OCI-LY7 (cell line): ENCODE measurements around the gene TMEM119. TPM values are rescaled to one million over a fixed set of nuclear protein-coding genes. Genes with fewer than 3 reads are reported as not detected.

Experiments
- BruUV-seq: library from RNA; stranded (reverse); fragments of 400-500 nt; replicated peaks from 2 replicates; lab custom pipeline; 2021; lab: Mats Ljungman, UMichigan
- CTCF ChIA-PET: fragments of 300-600 bp; sonication (Branson Sonifier 250); formaldehyde crosslinking; loops from one replicate; lab custom pipeline; 2022; ENCODE audit warnings: antibody characterized with exemption; ENCODE audit not compliant: unreplicated experiment; lab: Charles Lee
- POLR2A ChIA-PET: fragments of 300-600 bp; sonication (Branson Sonifier 250); formaldehyde crosslinking; loops from one replicate; lab custom pipeline; 2022; ENCODE audit warnings: antibody characterized with exemption; lab: Charles Lee
- DNase-seq: peaks from one replicate; pipeline ENCODE4 v3.0.0-alpha.2; 2015; ENCODE audit warnings: low spot score
- H2AFZ ChIP-seq: fragments of 200-600 bp; sonication (generic), shearing (Covaris generic); 2 replicates; pipeline ENCODE4 v1.6.1; 2014; ENCODE audit warnings: mild to moderate bottlenecking, antibody characterized with exemption, low read length, moderate library complexity
- H3K27ac ChIP-seq: fragments of 200-600 bp; sonication (generic); 2 replicates; pipeline ENCODE4 v1.5.1; 2014; ENCODE audit warnings: mixed run types, low read depth, mild to moderate bottlenecking, moderate library complexity, low read length, inconsistent platforms; ENCODE audit not compliant: poor library complexity, severe bottlenecking
- H3K36me3 ChIP-seq: fragments of 200-600 bp; sonication (generic); 2 replicates; pipeline ENCODE4 v1.6.1; 2014; ENCODE audit warnings: mild to moderate bottlenecking, antibody characterized with exemption, low read length, moderate library complexity, mixed read lengths; ENCODE audit not compliant: insufficient read depth
- H3K4me1 ChIP-seq: fragments of 200-600 bp; sonication (generic); 2 replicates; pipeline ENCODE4 v1.5.1; 2014; ENCODE audit warnings: mild to moderate bottlenecking, low read length; ENCODE audit not compliant: insufficient read depth, poor library complexity, severe bottlenecking
- H3K4me2 ChIP-seq: fragments of 200-600 bp; sonication (generic); 2 replicates; pipeline ENCODE4 v1.6.1; 2014; ENCODE audit warnings: mild to moderate bottlenecking, low read length
- H3K4me3 ChIP-seq: fragments of 200-600 bp; sonication (generic); 2 replicates; pipeline ENCODE4 v1.5.1; 2014; ENCODE audit warnings: mild to moderate bottlenecking, low read depth, low read length; ENCODE audit not compliant: poor library complexity, severe bottlenecking
- H3K79me2 ChIP-seq: fragments of 200-600 bp; sonication (generic); 2 replicates; pipeline ENCODE4 v1.6.1; 2016; ENCODE audit warnings: low read depth, mild to moderate bottlenecking, low read length, moderate library complexity, mixed read lengths; ENCODE audit not compliant: insufficient read depth
- H3K9me2 ChIP-seq: fragments of 200-600 bp; sonication (generic); 2 replicates; pipeline ENCODE4 v1.6.1; 2016; ENCODE audit warnings: mild to moderate bottlenecking, low read length, mixed read lengths; ENCODE audit not compliant: insufficient read depth
- H3K9me3 ChIP-seq: fragments of 200-600 bp; sonication (generic); 2 replicates; pipeline ENCODE4 v1.6.1; 2014; ENCODE audit warnings: mild to moderate bottlenecking, mixed run types, low read length, mixed read lengths
- H4K20me1 ChIP-seq: fragments of 200-600 bp; sonication (generic); 2 replicates; pipeline ENCODE4 v1.6.1; 2014; ENCODE audit warnings: mild to moderate bottlenecking, antibody characterized with exemption, low read length, moderate library complexity, mixed read lengths; ENCODE audit not compliant: insufficient read depth
- CTCF ChIP-seq: fragments of 200-600 bp; sonication (generic); conservative IDR thresholded peaks from 2 replicates; pipeline ENCODE4 v1.5.1; 2014; ENCODE audit warnings: mild to moderate bottlenecking, antibody characterized with exemption, low read length, moderate library complexity, mixed read lengths
- EZH2phosphoT487 ChIP-seq: fragments of 200-600 bp; sonication (generic); IDR thresholded peaks from 2 replicates; pipeline ENCODE4 v1.6.1; 2018; ENCODE audit warnings: low read depth, borderline replicate concordance, mild to moderate bottlenecking, mixed run types, antibody characterized with exemption, low read length, moderate library complexity, mixed read lengths
- intact Hi-C: fragments of 100-400 bp; cut with micrococcal nuclease; formaldehyde crosslinking; loops from one replicate; pipeline ENCODE4 v1.10.0; 2022; ENCODE audit not compliant: unreplicated experiment
- total RNA-seq, 2 experiments: library from RNA; depleted of rRNA in 1 of 2; stranded (reverse); fragments of >200 nt in 1 of 2; shearing (Covaris generic) in 1 of 2; gene quantifications; 2 replicates each; pipeline ENCODE4 v1.2.3, GENCODE V29; 2014 to 2022

TMEM119 gene
- total RNA-seq, 2 experiments from 2014 or later: not detected

GRCh38 chr12:108642269-108642870 lies 44.5 kb upstream of the TMEM119 start:
- Histone ChIP-seq H3K79me2 (peaks cover 37% of the 10 kb centered on the region; the same call in 1 of the 2 replicates), H3K9me3 (0 out of 2 replicates have a peak, but pooled peaks cover 4% of the 10 kb centered on the region), H3K4me3 (peak overlapping the region; percentile 41)

GRCh38 chr12:108641446-108642268 lies 43.8 kb upstream of the TMEM119 start:
- BruUV-seq: no TSS peak
- TF ChIP-seq EZH2phosphoT487 (no peak), CTCF (no peak)
- Histone ChIP-seq H3K36me3 (peaks cover 53% of the 10 kb centered on the region), H3K9me2 (no peaks in the 10 kb centered on the region), H3K4me2 (peak overlapping the region; percentile 72), H3K4me3 (peak overlapping the region; percentile 41), H3K9me3 (0 out of 2 replicates have a peak, but pooled peaks cover 4% of the 10 kb centered on the region), H2AFZ (no peak overlapping the region), H3K79me2 (peaks cover 43% of the 10 kb centered on the region; the same call in 1 of the 2 replicates), H3K4me1 (peaks cover 99% of the 10 kb centered on the region), H3K27ac (peak overlapping the region; percentile 99), H4K20me1 (no peaks in the 10 kb centered on the region)
- DNase-seq: peak; percentile 78
- CTCF ChIA-PET: interaction anchor here (0.9 to 1.9 kb wide), 2 partner anchors 25 to 69 kb away, joined by 3 to 5 read pairs; no protein-coding TSS in a partner anchor
- intact Hi-C loops: loop anchor here (1.0 kb wide), 2 partner anchors 8 to 23 kb away; partner anchors contain the start of gene SELPLG
- POLR2A ChIA-PET: interaction anchor here (0.6 to 17.7 kb wide), 9 partner anchors 9 to 76 kb away, joined by 3 to 330 read pairs (median 27); partner anchors contain the start of genes ISCU, SART3 and SELPLG

More at GRCh38 chr12:108642269-108642870, 44.5 kb upstream of the TMEM119 start:
- Histone ChIP-seq H3K4me2 (peak overlapping the region; percentile 72), H4K20me1 (no peaks in the 10 kb centered on the region), H3K4me1 (peaks cover 100% of the 10 kb centered on the region), H2AFZ (no peak overlapping the region), H3K27ac (peak overlapping the region; percentile 99), H3K36me3 (peaks cover 60% of the 10 kb centered on the region), H3K9me2 (no peaks in the 10 kb centered on the region)
- ChIA-PET CTCF (interaction anchor here (0.6 to 1.9 kb wide), 2 partner anchors 19 to 25 kb away, joined by 3 to 5 read pairs; no protein-coding TSS in a partner anchor), POLR2A (interaction anchor here (0.6 to 17.7 kb wide), 8 partner anchors 10 to 88 kb away, joined by 3 to 330 read pairs (median 30); partner anchors contain the start of genes ISCU, SART3 and SELPLG)
- TF ChIP-seq EZH2phosphoT487: no peak
- no peak for TF ChIP-seq CTCF
- peak; percentile 93 for DNase-seq
- no TSS peak for BruUV-seq
- intact Hi-C loops: loop anchor here (1.0 kb wide), 2 partner anchors 9 to 22 kb away; partner anchors contain the start of gene SELPLG
